Measurements from ENCODE around the gene GRB10.

GRB10 gene

DNA sequence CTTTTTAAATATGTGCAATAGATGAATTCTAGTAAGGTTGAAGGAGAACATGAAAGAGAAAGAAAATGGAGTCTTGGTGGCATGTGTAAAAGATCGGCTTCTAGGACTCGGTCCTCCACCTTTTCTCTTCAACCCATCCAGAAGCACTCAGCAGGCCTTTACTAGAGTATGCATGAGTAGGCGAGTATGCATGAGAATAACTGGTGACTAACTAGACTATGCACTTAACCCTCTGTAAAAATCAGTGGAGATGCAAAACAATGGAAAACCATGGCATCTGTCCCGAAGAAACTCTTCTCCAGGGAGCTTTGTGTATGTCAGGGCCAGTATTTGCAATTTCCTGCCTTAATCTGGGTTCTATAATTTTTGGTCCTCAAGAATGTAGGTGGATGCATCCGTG, 40.0 kb upstream of the GRB10 start:
- no peak for DNase-seq (ENCODE audit: extremely low read depth, low read depth)
- TF ChIP-seq CTCF (IDR thresholded peaks at IDR 0.05; ENCODE audit: low read depth, low read length) = no peak

DNA sequence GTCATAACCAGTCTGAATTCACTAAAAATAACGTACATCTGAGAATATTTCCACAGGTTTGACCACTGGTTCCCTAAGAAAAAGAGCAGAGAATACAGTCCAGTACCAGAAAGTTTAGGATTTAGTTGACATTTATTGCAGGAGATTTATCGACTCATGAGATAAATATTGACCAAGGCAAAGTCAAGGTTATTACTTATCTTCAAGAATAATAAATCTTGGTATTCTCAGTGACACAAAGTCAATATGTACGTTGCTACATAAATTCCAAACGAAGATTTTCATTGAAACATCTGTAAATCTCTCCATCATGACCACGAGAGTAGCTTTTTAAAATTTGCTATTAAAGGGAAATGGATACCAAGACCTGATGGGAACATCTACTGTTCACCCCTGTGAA, 39.4 kb upstream of the GRB10 start:
- DNase-seq (ENCODE audit: extremely low read depth, low read depth) = no peak
- no peak for TF ChIP-seq CTCF (IDR thresholded peaks at IDR 0.05; ENCODE audit: low read depth, low read length)

GRCh38 chr7:50821457-50822008, 38.8 kb upstream of the GRB10 start:
- TF ChIP-seq CTCF (IDR thresholded peaks at IDR 0.05; ENCODE audit: low read depth, low read length) = no peak
- no peak for DNase-seq (ENCODE audit: extremely low read depth, low read depth)

DNA sequence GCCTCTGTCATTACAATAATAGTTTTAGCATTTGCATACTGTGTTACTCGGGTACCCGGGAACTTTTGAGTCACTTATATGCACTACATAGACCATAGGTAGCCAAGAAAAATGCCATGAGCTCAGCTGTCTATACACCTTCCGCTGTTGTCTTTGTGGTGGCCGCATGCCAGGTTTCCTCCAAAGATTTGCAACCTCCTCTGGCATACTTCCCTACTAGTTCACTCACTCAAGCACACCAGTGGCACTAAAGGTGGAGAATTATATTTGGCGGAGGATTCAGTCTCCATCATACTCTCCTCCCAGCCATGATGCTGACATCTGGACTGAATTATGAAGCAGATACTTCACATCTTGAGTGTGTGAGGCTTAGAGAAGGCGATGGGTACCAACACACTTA, 35.6 kb upstream of the GRB10 start:
- TF ChIP-seq CTCF (IDR thresholded peaks at IDR 0.05; ENCODE audit: low read depth, low read length) = no peak
- DNase-seq (ENCODE audit: extremely low read depth, low read depth) = no peak

DNA sequence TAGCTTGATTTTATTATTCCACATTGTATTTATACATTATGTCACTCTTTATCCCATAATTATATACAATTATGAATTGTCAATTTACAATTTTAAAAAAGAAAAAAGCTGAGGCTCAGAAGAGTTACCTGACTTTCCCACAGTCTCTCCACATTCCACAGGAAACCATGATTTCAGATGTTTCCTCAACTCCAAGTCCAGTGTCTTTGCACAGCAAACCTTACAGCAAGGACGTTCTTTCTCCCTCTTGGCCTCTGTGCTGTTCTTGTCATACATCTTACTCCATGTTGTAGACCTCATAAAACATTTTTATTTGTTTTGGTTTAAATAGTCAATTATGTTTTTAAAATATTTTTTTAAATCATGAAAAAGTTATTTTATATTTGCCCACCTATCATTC, 34.9 kb upstream of the GRB10 start:
- no peak for DNase-seq (ENCODE audit: extremely low read depth, low read depth)
- no peak for TF ChIP-seq CTCF (IDR thresholded peaks at IDR 0.05; ENCODE audit: low read depth, low read length)

- no peak for TF ChIP-seq CTCF (IDR thresholded peaks at IDR 0.05; ENCODE audit: low read depth, low read length)
- no peak for DNase-seq (ENCODE audit: extremely low read depth, low read depth)
Observed at GRCh38 chr7:50815138-50815537, 32.4 kb upstream of the GRB10 start.

- no peak for TF ChIP-seq CTCF (IDR thresholded peaks at IDR 0.05; ENCODE audit: low read depth, low read length)
- DNase-seq (ENCODE audit: extremely low read depth, low read depth) = no peak
Observed at GRCh38 chr7:50814166-50814565, 31.5 kb upstream of the GRB10 start.

Measured in AG09319 (cell line).